SK-N-SH (cell line): ENCODE results near the gene WDFY1. TPM values are rescaled to one million over a fixed set of nuclear protein-coding genes. Genes with fewer than 3 reads are reported as not detected.
A peak's percentile ranks its signal among the peaks of the same experiment; 100 is the strongest.

Experiments used
- CTCF ChIA-PET: fragments of 300-600, 350-600 bp; formaldehyde crosslinking; extraction: SDS; loops from one replicate; lab custom pipeline; 2021; lab: Yijun Ruan, JAX
- POLR2A ChIA-PET: fragments of 350-600 bp; sonication (Branson Sonifier 250); formaldehyde crosslinking; extraction: SDS; loops from one replicate; lab custom pipeline; 2020; ENCODE audit warnings: antibody characterized with exemption, inconsistent platforms; lab: Yijun Ruan, JAX
- DNase-seq: peaks from one replicate; pipeline ENCODE4 v3.0.0; 2012
- H2AFZ ChIP-seq: fragments of 200-600 bp; sonication (generic); 2 replicates; pipeline ENCODE4 v1.8.1; 2016; ENCODE audit warnings: antibody characterized with exemption, mild to moderate bottlenecking, low read depth
- H3F3A ChIP-seq: fragments of 200-600 bp; sonication (generic); replicated peaks from 2 replicates; pipeline ENCODE3; 2016; ENCODE audit warnings: antibody characterized with exemption, mild to moderate bottlenecking; ENCODE audit not compliant: insufficient read depth
- H3K27ac ChIP-seq, 2 experiments: fragments of 200-500 bp in 1 of 2; fragments of 200-600 bp in 1 of 2; sonication (Bioruptor generic) in 1 of 2; sonication (generic), shearing (Covaris generic) in 1 of 2; 2 replicates each; pipeline versions ENCODE4 v1.5.1 to v1.6.1; 2014 to 2016; ENCODE audit warnings: low read depth in 2 of 2, inconsistent platforms in 1 of 2, low read length in 1 of 2, mild to moderate bottlenecking in 1 of 2, mixed read lengths in 1 of 2
- H3K27me3 ChIP-seq: fragments of 200-600 bp; sonication (generic), shearing (Covaris generic); 2 replicates; pipeline ENCODE4 v1.6.1; 2016; ENCODE audit warnings: mixed run types; ENCODE audit not compliant: insufficient read depth
- H3K36me3 ChIP-seq, 2 experiments: fragments of 200-500 bp in 1 of 2; fragments of 200-600 bp in 1 of 2; sonication (Bioruptor generic) in 1 of 2; sonication (generic) in 1 of 2; replicated peaks in 1 of 2; 2 replicates each; pipeline versions ENCODE3 to v1.5.1; 2014 to 2016; ENCODE audit warnings: low read length in 1 of 2, mild to moderate bottlenecking in 1 of 2; ENCODE audit not compliant: insufficient read depth in 2 of 2, control insufficient read depth in 1 of 2
- H3K4me1 ChIP-seq, 2 experiments: fragments of 200-500 bp in 1 of 2; fragments of 200-600 bp in 1 of 2; sonication (Bioruptor generic) in 1 of 2; sonication (generic), shearing (Covaris generic) in 1 of 2; 2 replicates each; pipeline versions ENCODE4 v1.5.1 to v1.6.1; 2014 to 2016; ENCODE audit warnings: low read depth in 1 of 2, low read length in 1 of 2, mixed run types in 1 of 2; ENCODE audit not compliant: insufficient read depth in 2 of 2, control insufficient read depth in 1 of 2
- H3K4me2 ChIP-seq: fragments of 200-600 bp; sonication (generic), shearing (Covaris generic); 2 replicates; pipeline ENCODE4 v1.6.1; 2017; ENCODE audit warnings: mixed run types
- H3K4me3 ChIP-seq, 2 experiments: fragments of 200-500 bp in 1 of 2; fragments of 200-600 bp in 1 of 2; sonication (Bioruptor generic) in 1 of 2; sonication (generic), shearing (Covaris generic) in 1 of 2; 2 replicates each; pipeline versions ENCODE4 v1.5.1 to v1.8.1; 2014 to 2016; ENCODE audit warnings: low read depth in 2 of 2, inconsistent platforms in 1 of 2, low read length in 1 of 2, mild to moderate bottlenecking in 1 of 2, mixed read lengths in 1 of 2, moderate library complexity in 1 of 2
- H3K79me2 ChIP-seq: fragments of 200-600 bp; sonication (generic); 2 replicates; pipeline ENCODE4 v1.8.1; 2017; ENCODE audit warnings: mild to moderate bottlenecking; ENCODE audit not compliant: insufficient read depth
- H3K9ac ChIP-seq: fragments of 200-600 bp; sonication (generic); 2 replicates; pipeline ENCODE4 v1.6.1; 2017; ENCODE audit warnings: mixed run types
- H3K9me2 ChIP-seq: fragments of 200-600 bp; sonication (generic); 2 replicates; pipeline ENCODE4 v1.6.1; 2017; ENCODE audit warnings: mixed run types
- H3K9me3 ChIP-seq: fragments of 200-600 bp; sonication (generic); 2 replicates; pipeline ENCODE4 v1.6.1; 2017; ENCODE audit warnings: mixed run types, mild to moderate bottlenecking, moderate library complexity
- H4K20me1 ChIP-seq: fragments of 200-600 bp; sonication (generic); 2 replicates; pipeline ENCODE4 v1.6.1; 2017; ENCODE audit warnings: mild to moderate bottlenecking, mixed run types; ENCODE audit not compliant: insufficient read depth
- EP300 ChIP-seq, 2 experiments: IDR thresholded peaks; 2 replicates each; pipeline versions ENCODE4 v1.4.0 to v1.6.1; 2012; ENCODE audit warnings: borderline replicate concordance in 1 of 2, low read depth in 1 of 2, low read length in 1 of 2
- FOSL2 ChIP-seq: IDR thresholded peaks from 2 replicates; pipeline ENCODE4 v1.4.0; 2012; ENCODE audit warnings: low read depth, mild to moderate bottlenecking, moderate library complexity, borderline replicate concordance
- FOXJ3 ChIP-seq: sonication (generic); formaldehyde crosslinking; IDR thresholded peaks from 2 replicates; pipeline ENCODE4 v1.5.1; 2020; ENCODE audit warnings: mild to moderate bottlenecking, missing genetic modification reagents
- IRF3 ChIP-seq: fragments of 150-350 bp; IDR thresholded peaks from 2 replicates; pipeline ENCODE4 v1.6.1; 2016; ENCODE audit warnings: mild to moderate bottlenecking, low read depth, low read length
- MEF2A ChIP-seq: IDR thresholded peaks from 2 replicates; pipeline ENCODE4 v1.4.0; 2012; ENCODE audit warnings: low read depth, borderline replicate concordance
- MXI1 ChIP-seq: IDR thresholded peaks from 2 replicates; pipeline ENCODE4 v1.6.1; 2012; ENCODE audit warnings: mild to moderate bottlenecking, low read depth, low read length, improper control_type of control experiment
- NFIC ChIP-seq: IDR thresholded peaks from 2 replicates; pipeline ENCODE4 v1.4.0; 2012; ENCODE audit warnings: borderline replicate concordance
- RAD21 ChIP-seq: IDR thresholded peaks from 2 replicates; pipeline ENCODE4 v1.6.1; 2012; ENCODE audit warnings: mild to moderate bottlenecking, low read length
- REST ChIP-seq: IDR thresholded peaks from 2 replicates; pipeline ENCODE4 v1.6.1; 2012; ENCODE audit warnings: mild to moderate bottlenecking, low read depth, low read length, moderate library complexity
- RFX5 ChIP-seq: IDR thresholded peaks from 2 replicates; pipeline ENCODE4 v1.6.1; 2012; ENCODE audit warnings: mild to moderate bottlenecking, improper control_type of control experiment, low read length
- SIN3A ChIP-seq: IDR thresholded peaks from 2 replicates; pipeline ENCODE4 v1.6.1; 2012; ENCODE audit warnings: low read depth, mild to moderate bottlenecking, low read length, moderate library complexity, borderline replicate concordance
- SMC3 ChIP-seq: IDR thresholded peaks from 2 replicates; pipeline ENCODE4 v1.6.1; 2012; ENCODE audit warnings: low read depth, low read length, improper control_type of control experiment
- TCF12 ChIP-seq: IDR thresholded peaks from 2 replicates; pipeline ENCODE4 v1.4.0; 2012
- TEAD4 ChIP-seq: IDR thresholded peaks from 2 replicates; pipeline ENCODE4 v1.4.0; 2012; ENCODE audit warnings: mild to moderate bottlenecking, borderline replicate concordance; ENCODE audit not compliant: insufficient read depth
- USF2 ChIP-seq: fragments of 150-350 bp; IDR thresholded peaks from 2 replicates; pipeline ENCODE4 v1.6.1; 2017; ENCODE audit warnings: antibody characterized with exemption, low read length, low read depth, borderline replicate concordance
- ZBTB33 ChIP-seq: IDR thresholded peaks from 2 replicates; pipeline ENCODE4 v1.4.0; 2012; ENCODE audit warnings: low read depth, borderline replicate concordance
- WGBS: methylation state at CpG from one replicate; pipeline ENCODE4 v1.1.6; 2017; ENCODE audit warnings: low lambda C conversion rate; 5-methylcytosine and 5-hydroxymethylcytosine counted together
- polyA plus RNA-seq, 3 experiments: library from polyadenylated mRNA; depleted of rRNA; stranded (reverse); fragments of >200 nt; gene quantifications; 2 replicates each; pipeline ENCODE4 v1.2.3, GENCODE V29; 2012
- TF ChIP-seq, protein P1 (sequence below): IDR thresholded peaks from 2 replicates; pipeline ENCODE4 v1.4.0; 2012; ENCODE audit warnings: low read depth, borderline replicate concordance

Gene WDFY1
- polyA plus RNA-seq, 1 of the 3 experiments (the other 2 are of a cell fraction) = 21.7 TPM

- no peak overlapping the region for H2AFZ ChIP-seq
- DNase-seq = no peak
- peaks cover 8% of the 10 kb centered on the region for H3F3A ChIP-seq
- TF ChIP-seq FOSL2 = 0 out of 2 replicates have a peak, but pooled peaks have one; percentile 22
- TF ChIP-seq IRF3 = no peak
- WGBS = 48% methylated on average over 3 of the region's 3 CpGs
- CTCF ChIA-PET = no interaction called here
- H3K9me3 ChIP-seq = no peaks in the 10 kb centered on the region
- H3K4me3 ChIP-seq = no peak overlapping the region
- H3K27me3 ChIP-seq = no peaks in the 10 kb centered on the region
- 0 out of 2 replicates have a peak overlapping the region, but pooled peaks have one; percentile 9 for H3K4me2 ChIP-seq
- H3K9me2 ChIP-seq = no peaks in the 10 kb centered on the region
- no peaks in the 10 kb centered on the region for H3K79me2 ChIP-seq
- peak overlapping the region; percentile 21 for H3K9ac ChIP-seq
- peaks cover 12 to 67% of the 10 kb centered on the region in 2 experiments for H3K36me3 ChIP-seq
- no peaks in the 10 kb centered on the region for H4K20me1 ChIP-seq
- no peaks in the 10 kb centered on the region; a peak in 1 of 4 replicates for H3K4me1 ChIP-seq
- peak overlapping the region in 1 of 2 experiments; percentile 55; a peak in 2 of 4 replicates for H3K27ac ChIP-seq
- POLR2A ChIA-PET = no interaction called here
These were observed 60.7 kb downstream of the WDFY1 start for GRCh38 chr2:223884399-223884798.

DNA sequence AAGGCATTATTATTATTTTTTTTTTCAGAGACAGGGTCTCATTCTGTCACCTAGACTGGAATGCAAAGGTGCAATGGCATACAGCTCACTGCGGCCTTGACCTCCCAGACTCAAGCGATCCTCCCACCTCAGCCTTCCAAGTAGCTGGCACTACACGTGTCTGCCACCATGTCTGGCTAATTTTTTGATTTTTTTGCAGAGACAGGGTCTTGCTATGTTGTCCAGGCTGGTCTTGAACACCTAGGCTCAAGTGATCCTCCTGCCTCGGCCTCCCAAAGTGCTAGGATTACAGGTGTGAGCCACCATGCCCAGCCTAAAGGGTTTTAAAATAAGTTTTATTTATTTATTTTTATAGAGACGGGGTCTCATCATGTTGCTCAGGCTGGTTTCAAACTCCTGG is 62.4 kb downstream of the WDFY1 start:
- no peak for DNase-seq
- no peak overlapping the region for H3K9ac ChIP-seq
- peaks cover 22 to 64% of the 10 kb centered on the region in 2 experiments for H3K36me3 ChIP-seq
- TF ChIP-seq, protein P1, sequence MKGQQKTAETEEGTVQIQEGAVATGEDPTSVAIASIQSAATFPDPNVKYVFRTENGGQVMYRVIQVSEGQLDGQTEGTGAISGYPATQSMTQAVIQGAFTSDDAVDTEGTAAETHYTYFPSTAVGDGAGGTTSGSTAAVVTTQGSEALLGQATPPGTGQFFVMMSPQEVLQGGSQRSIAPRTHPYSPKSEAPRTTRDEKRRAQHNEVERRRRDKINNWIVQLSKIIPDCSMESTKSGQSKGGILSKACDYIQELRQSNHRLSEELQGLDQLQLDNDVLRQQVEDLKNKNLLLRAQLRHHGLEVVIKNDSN = no peak
- no peak for TF ChIP-seq USF2
- TF ChIP-seq NFIC = no peak
- TF ChIP-seq TEAD4 = no peak
- no peak for TF ChIP-seq RFX5
- TF ChIP-seq MEF2A = no peak
- no peak for TF ChIP-seq IRF3
- no peak for TF ChIP-seq ZBTB33
- no peak for TF ChIP-seq FOXJ3
- TF ChIP-seq RAD21 = no peak
- no peak for TF ChIP-seq EP300 (IDR thresholded peaks at IDR 0.05; ENCODE audit: borderline replicate concordance in 1 of 2, low read depth in 1 of 2, low read length in 1 of 2)
- no peak for TF ChIP-seq SIN3A
- no peak for TF ChIP-seq MXI1
- TF ChIP-seq SMC3 = no peak
- no peak for TF ChIP-seq REST
- TF ChIP-seq TCF12 = no peak
- H3K9me3 ChIP-seq = no peaks in the 10 kb centered on the region
- no peak overlapping the region for H3K4me3 ChIP-seq
- peaks cover 8% of the 10 kb centered on the region for H3F3A ChIP-seq
- no peaks in the 10 kb centered on the region; a peak in 1 of 4 replicates for H3K4me1 ChIP-seq
- no peaks in the 10 kb centered on the region for H3K27me3 ChIP-seq
- no peaks in the 10 kb centered on the region for H4K20me1 ChIP-seq
- no peaks in the 10 kb centered on the region for H3K79me2 ChIP-seq
- H3K9me2 ChIP-seq = no peaks in the 10 kb centered on the region
- 97% methylated on average over 5 of the region's 5 CpGs for WGBS
- H2AFZ ChIP-seq = no peak overlapping the region
- CTCF ChIA-PET = no interaction called here
- no peak overlapping the region for H3K27ac ChIP-seq
- H3K4me2 ChIP-seq = no peak overlapping the region
- POLR2A ChIA-PET = no interaction called here
